GM21367 (cell line): ENCODE measurements around the gene SYNJ2.

Experiments used
- ATAC-seq: cut with Tn5 transposase; IDR thresholded peaks from one replicate; pipeline ENCODE4 v1.9.1; 2021; ENCODE audit not compliant: unreplicated experiment

The SYNJ2 gene

DNA sequence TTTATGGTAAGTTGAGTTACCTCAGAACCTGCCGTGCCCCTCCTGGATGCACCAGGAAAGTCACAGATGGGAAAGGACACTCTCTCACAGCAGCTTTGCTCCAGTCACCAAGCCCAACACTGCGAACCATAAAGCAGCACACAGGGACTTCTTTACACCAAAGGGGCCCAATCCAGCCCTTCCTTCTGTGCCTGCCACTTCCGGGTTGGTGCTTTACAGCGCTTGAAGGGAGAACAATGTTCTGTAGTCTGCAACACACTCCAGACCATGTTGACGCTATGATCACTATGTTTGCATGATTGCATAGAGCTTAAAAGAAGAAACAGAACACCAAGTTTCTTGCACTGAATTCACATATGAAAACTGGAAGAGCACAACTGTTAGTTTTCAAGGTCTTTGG, 129.3 kb downstream of the SYNJ2 start:
- ATAC-seq: no peak

- ATAC-seq: no peak
Measured at GRCh38 chr6:158111987-158112386, 130.3 kb downstream of the SYNJ2 start.

DNA sequence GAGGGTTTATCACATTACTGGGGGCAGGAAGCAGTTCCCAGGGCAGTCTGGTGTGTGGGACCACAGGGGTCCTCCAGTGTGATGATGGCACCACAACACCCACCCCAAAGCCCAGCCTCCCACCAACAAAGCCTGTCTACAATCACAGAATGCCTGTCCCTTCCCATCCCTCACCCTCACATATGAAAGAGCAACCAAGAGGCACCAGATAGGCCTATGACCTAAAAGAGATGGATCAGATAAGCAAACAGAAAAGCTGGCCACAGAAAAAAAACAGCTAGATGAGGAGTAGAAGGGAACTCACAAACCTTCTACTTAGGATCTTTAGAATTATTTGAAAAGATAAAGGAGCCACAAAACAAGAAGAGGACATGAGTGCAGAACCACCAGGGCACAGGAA, 132.1 kb downstream of the SYNJ2 start:
- ATAC-seq: no peak

GRCh38 chr6:158115102-158115501, 133.4 kb downstream of the SYNJ2 start:
- ATAC-seq: no peak

DNA sequence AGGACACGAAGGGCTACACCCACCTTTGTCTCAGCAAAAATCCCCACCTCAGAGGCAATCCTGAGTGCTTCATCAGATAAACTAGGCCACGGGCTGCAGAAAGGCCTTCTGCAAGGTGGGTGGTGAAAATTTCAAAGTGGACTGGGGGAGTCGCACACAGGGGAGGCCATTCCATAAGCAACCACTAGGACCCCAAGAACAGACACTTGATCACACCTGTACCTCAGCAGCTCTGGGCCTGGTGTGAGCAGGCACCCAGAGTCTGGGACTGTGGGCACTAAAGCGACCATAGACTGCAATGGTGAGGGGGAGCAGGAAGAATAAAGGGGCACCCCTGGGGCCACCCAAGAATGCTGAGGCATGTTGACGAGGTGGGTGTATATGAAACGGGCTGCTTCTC, 133.8 kb downstream of the SYNJ2 start:
- no peak for ATAC-seq

- no peak for ATAC-seq
Measured at GRCh38 chr6:158118886-158119285, 137.2 kb downstream of the SYNJ2 start.

DNA sequence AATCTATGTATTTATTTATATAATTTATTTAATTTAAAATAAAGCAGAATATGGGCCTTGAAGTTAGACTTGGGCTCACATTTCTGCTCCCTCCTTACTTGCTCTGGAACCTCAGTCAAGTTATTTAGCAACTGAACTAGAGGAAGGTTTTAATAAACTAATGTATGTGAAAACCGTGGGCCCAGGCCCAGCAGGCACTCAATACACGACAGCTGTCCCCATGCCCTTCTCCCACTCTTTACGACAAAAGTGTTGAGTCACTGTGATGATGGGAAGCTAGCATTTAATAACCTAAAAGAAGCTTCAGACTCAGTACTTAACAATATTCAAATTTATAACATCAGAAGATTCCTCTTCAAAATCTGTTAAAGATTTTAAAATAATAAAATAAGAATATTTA, 139.7 kb downstream of the SYNJ2 start:
- no peak for ATAC-seq

DNA sequence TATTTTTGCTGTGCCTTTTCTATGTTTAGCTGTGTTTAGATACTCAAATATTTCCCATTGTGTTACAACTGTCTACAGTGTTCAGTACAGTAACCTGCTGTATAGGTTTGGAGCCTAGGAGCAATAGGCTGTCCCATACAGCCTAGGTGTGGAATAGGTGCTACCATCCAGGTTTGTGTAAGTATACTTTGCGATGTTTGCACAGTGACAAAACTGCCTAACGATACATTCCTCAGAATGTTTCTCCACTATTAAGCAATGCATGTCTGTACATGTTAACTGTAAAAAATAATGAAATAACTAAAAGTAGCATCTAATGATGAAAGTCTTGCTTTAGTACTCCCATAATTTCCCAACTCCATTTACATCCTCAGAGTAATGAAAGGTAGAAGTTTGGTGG, 140.4 kb downstream of the SYNJ2 start:
- no peak for ATAC-seq

DNA sequence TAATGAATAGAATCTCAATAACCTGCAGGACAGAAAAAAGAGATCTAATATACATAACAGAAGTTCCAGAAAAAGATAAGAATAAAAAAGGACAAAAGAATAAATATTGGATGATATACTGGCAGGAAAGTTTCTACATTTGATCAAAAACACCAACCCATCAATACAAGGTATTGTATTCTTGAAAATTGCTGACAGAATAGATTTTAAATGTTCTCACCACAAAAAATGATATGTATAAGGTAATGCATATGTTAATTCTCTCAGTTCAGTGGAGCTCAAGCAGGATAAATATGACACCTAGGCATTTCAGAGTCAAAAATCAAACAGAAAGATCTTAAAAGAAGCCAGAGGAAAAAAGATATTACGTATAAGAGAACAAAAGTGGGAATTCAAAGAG, 142.6 kb downstream of the SYNJ2 start:
- no peak for ATAC-seq

- no peak for ATAC-seq
Measured at GRCh38 chr6:158125271-158125670, 143.6 kb downstream of the SYNJ2 start.

- no peak for ATAC-seq
Measured at GRCh38 chr6:158131926-158132325, 150.3 kb downstream of the SYNJ2 start.

- no peak for ATAC-seq
Measured at GRCh38 chr6:158142789-158143188, 161.1 kb downstream of the SYNJ2 start.

DNA sequence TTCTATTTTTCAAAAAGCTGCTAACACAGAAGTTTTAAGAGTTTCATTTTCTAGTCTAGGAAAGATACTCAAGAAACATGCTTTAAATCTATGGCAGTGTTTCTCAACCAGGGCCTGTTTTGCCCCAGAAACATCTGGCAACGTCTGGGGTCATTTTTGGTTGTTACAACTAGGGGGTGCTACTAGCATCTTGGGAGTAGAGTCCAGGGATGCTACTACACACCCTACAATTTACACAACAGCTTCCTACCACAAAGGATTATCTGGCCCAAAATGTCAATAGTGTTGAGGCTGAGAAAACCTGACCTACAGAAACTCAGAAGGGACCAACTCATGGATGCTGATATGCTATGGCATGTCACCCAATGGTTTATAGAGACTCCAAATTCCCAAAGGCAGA, 162.0 kb downstream of the SYNJ2 start:
- ATAC-seq: no peak
